Muscle layer of colon (tissue), 2 donors: ENCODE results near the gene INTS4.
"Not testable (repeated sequence)": the region's sequence is repeated elsewhere in the genome, so short reads cannot be mapped to it uniquely, and the experiment has no call there.

Experiments
- H3K27ac ChIP-seq: one replicate; pipeline ENCODE4 v1.7.0; 2013; ENCODE audit warnings: low read depth, mild to moderate bottlenecking, low read length, moderate library complexity
- H3K27me3 ChIP-seq, 2 donors: one replicate each; pipeline ENCODE4 v1.7.0; 2013; ENCODE audit warnings: low read length in 2 of 2, mild to moderate bottlenecking in 2 of 2; ENCODE audit not compliant: insufficient read depth in 2 of 2, control insufficient read depth in 1 of 2
- H3K36me3 ChIP-seq: one replicate; pipeline ENCODE4 v1.7.0; 2013; ENCODE audit warnings: mild to moderate bottlenecking, low read length; ENCODE audit not compliant: insufficient read depth
- H3K4me1 ChIP-seq: one replicate; pipeline ENCODE4 v1.7.0; 2013; ENCODE audit warnings: mild to moderate bottlenecking, low read length; ENCODE audit not compliant: insufficient read depth
- H3K4me3 ChIP-seq, 2 donors: one replicate each; pipeline ENCODE4 v1.7.0; 2013; ENCODE audit warnings: low read length in 2 of 2, low read depth in 1 of 2, mild to moderate bottlenecking in 1 of 2, moderate library complexity in 1 of 2
- H3K9ac ChIP-seq: one replicate; pipeline ENCODE4 v1.7.0; 2013; ENCODE audit warnings: low read length
- H3K9me3 ChIP-seq: one replicate; pipeline ENCODE4 v1.7.0; 2013; ENCODE audit warnings: mild to moderate bottlenecking, low read length
- donor health status: abdominal sarcoma.
- donor health status: Adenocarcinoma of cecum.

The INTS4 gene

DNA sequence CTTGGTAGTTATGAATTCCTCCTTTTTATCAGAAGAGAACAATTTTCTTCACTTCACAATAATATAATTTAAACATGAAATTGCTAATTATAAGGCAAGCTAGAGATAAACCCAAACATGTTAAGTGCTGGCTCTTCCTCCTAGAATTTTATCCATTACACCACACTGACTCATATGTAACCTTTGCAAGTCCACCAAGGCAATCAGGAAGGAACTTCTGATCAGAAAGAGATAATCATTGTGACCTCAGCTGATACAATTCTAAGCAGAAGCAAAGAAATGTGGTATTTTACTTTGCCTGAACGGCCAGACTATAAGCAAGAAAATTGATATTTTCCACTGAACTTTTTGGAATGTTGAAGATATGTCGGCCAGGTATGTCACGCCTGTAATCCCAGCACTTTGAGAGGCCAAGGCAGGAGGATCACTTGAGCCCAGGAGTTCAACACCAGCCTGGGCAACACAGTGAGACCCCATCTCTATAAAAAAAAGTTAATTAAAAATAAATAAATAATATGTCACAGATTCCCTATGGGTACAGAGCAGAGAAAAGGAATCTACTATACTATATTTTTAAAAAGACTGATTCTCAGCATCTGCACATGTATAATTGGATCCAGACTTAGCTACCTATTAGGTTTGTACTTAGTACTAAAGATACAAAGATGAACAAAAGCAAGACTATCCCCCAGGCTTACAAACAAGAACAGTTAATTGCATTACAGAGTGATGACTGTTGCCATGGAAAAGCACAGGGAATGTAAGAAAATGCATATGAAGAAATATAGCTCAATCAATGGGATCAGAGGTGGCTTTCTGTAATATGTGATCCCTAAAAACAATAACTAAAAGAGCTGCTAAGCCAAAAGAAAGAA is 63.9 kb downstream of the INTS4 start:
- not testable (repeated sequence) for H3K9me3 ChIP-seq, H3K27ac ChIP-seq, H3K27me3 ChIP-seq, H3K36me3 ChIP-seq, H3K9ac ChIP-seq, H3K4me3 ChIP-seq, H3K4me1 ChIP-seq

DNA sequence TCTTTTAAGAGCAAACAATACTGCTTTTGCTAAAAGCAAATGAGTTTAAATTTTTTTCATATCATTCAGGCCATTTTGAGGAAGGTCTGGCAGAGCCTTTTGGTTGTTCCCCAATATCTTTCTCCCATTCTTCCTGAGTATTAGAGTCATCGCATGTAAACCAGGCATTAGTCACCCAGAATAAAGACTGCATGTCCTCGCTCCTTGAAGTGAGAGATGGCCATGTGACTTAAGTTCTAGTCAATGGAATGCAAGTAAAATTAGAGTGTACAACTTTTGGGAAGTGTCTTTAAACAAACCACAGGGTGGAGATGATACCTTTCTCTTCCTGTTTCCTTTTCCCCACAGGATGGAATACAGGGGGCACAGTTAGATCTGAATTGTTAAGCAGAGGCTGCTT is 76.8 kb downstream of the INTS4 start:
- not testable (repeated sequence) for H3K9me3 ChIP-seq, H3K36me3 ChIP-seq, H3K27ac ChIP-seq, H3K4me3 ChIP-seq, H3K9ac ChIP-seq, H3K27me3 ChIP-seq
- H3K4me1 ChIP-seq, result peaks cover 13% of the 10 kb centered on the region

DNA sequence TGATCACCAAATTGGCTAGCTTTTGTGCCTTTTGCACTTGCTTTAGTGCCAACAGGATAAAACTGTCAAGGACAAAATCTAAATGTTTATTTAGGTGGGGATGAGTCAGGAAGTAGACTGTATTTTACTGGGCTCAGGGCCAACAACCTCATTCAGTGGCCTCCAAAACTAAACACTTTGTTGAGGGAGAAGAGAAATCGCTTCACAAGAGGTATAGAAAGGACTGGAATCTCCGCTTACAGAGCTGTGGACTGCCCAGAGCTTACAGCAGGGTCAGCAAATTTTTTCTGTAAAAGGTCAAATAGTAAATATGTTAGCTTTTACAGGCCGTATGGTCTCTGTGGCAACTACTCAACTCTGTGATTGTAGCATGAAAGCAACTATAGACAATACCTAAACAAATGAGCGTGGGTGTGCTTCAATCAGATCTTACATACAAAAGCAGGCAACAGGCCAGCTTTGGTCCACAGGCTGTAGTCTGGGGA is 80.1 kb downstream of the INTS4 start:
- not testable (repeated sequence) for H3K27me3 ChIP-seq, H3K36me3 ChIP-seq, H3K9me3 ChIP-seq, H3K9ac ChIP-seq, H3K4me3 ChIP-seq, H3K27ac ChIP-seq
- peaks cover 13% of the 10 kb centered on the region for H3K4me1 ChIP-seq

DNA sequence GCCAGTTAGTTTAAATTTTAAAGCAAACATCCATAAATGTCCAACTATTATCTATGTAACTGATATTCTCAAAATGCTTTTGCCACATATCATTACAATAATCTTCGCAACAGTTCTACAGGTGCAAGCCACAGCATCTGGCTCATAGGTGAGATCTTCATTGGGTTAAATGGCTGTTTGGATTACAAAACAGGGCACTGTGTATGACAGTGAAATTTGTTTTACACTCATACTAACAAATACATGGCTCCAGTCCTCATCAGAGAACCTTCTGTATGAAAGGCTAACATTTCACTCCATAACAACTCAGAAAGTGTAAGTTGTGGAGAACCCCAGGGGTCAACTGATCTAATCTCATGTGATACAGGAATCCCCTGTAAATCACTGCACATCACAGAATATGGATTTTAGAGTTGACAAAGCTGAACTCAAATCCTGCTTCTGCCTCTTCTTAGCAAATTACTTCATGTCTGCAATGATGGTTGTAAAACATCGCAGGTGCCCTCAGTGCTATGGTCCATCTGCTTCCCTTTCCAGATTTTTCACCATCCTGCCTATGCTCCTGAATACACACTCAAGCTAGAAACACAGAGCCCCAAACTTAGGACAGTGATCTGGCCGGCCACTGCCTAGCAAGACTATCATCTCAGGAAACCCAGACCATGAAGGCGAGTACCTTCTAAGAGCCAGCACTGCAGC is 80.7 kb downstream of the INTS4 start:
- not testable (repeated sequence) for H3K9ac ChIP-seq, H3K27ac ChIP-seq, H3K27me3 ChIP-seq, H3K9me3 ChIP-seq, H3K4me3 ChIP-seq, H3K36me3 ChIP-seq
- H3K4me1 ChIP-seq, result peaks cover 13% of the 10 kb centered on the region

DNA sequence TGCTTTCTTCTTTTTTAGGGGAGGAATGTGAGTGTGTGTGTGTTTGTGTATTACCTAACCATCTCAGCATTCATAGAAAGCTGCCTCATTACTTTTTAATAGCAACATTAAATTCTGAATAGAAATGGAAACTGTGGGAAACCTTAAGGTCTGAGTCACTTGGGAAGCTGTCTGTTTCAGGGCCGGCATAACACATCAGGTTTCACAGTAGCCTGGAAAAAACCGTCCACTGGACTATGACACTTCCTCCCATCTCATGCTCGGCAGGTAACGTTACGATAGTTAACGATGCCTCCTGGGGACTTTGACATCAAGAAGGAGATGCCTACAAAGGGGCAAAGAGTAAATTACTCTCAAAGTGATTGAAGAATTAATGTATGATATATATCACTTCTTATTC is 83.6 kb downstream of the INTS4 start:
- H3K9ac ChIP-seq, H3K27ac ChIP-seq, H3K36me3 ChIP-seq, H3K27me3 ChIP-seq, H3K4me3 ChIP-seq, H3K9me3 ChIP-seq: not testable (repeated sequence)
- peaks cover 13% of the 10 kb centered on the region for H3K4me1 ChIP-seq

DNA sequence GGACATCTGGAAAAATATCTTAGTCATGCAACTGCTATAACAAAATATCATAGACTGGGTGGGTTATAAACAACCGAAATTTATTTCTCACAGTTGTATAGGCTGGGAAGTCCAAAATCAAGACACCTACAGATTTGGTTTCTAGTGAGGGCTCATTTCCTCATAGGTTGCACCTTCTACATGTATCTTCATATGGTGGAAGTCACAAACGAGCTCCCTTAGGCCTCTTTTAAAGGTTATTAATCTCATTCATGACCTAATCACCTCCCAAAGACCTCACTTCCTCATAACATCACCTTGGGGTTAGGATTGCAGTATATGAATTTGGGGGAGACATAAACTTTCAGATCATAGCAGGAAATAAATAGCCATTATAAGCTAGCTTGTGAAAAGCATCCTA is 85.2 kb downstream of the INTS4 start:
- peaks cover 7% of the 10 kb centered on the region for H3K36me3 ChIP-seq
- no peak overlapping the region for H3K9ac ChIP-seq
- no peaks in the 10 kb centered on the region for H3K27me3 ChIP-seq
- no peaks in the 10 kb centered on the region for H3K9me3 ChIP-seq
- H3K4me1 ChIP-seq, result peaks cover 6% of the 10 kb centered on the region
- no peak overlapping the region for H3K4me3 ChIP-seq
- H3K27ac ChIP-seq, result no peak overlapping the region

DNA sequence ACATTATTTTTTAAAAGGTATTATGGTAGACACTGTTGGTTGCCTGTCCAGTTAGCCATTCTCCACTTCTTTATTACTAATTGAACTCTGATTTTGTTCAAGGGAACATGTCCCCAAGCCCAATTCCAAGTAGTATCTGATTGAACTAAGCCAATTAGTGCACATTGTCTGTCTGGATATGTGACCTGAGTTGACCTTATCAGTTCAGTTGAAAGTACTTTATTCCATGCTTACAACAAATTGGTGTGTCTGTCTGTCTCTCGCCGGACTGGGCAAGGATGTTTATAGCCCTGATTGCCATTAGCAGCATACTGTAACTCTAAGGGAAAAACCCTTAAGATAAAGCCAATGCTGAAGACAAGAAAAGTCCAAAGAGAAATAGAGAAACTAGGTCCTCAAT is 85.6 kb downstream of the INTS4 start:
- H3K36me3 ChIP-seq, result peaks cover 7% of the 10 kb centered on the region
- H3K9me3 ChIP-seq, result no peaks in the 10 kb centered on the region
- peaks cover 2% of the 10 kb centered on the region for H3K4me1 ChIP-seq
- no peaks in the 10 kb centered on the region for H3K27me3 ChIP-seq
- H3K9ac ChIP-seq, result no peak overlapping the region
- H3K4me3 ChIP-seq, result no peak overlapping the region
- H3K27ac ChIP-seq, result no peak overlapping the region

DNA sequence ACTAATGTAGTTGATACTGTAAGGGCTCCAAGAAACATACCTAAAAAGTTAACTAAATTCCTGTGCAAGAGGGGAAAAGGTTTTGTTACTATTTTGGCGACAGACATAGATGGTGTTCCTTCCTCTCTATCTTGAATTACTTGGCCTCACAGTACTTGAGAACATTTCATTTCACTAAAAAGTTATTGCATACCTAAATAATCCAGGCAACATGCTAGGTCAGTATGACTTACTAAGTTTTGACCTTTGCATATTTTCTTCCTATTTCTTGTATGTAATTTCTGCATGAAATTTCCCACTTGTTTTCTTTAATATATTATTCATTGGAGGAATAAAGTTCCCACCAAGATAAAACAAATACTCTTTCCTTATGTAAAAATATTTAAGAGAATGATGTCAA is 99.5 kb downstream of the INTS4 start:
- H3K27ac ChIP-seq, H3K4me1 ChIP-seq, H3K9me3 ChIP-seq, H3K36me3 ChIP-seq, H3K27me3 ChIP-seq, H3K4me3 ChIP-seq, H3K9ac ChIP-seq: not testable (repeated sequence)

DNA sequence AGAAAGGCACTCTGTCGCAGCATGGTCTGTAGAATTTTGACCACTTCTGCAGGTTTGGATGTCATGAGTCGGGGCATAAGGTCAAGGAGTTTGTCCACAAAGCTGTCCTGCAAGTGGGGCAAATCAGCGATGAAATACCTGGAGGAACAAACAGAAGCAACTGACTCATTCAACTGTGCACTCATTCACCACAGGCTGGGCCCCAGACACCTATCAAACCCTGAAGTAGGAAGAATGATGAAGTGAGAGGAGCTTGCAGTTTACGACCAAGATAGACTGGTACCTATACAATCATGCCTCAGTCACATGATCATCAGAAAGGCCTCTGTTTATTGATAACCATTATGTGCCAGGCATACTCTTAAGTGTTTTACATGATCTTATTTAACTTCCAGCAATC is 102.8 kb downstream of the INTS4 start:
- H3K36me3 ChIP-seq, result peaks cover 14% of the 10 kb centered on the region
- H3K9me3 ChIP-seq, H3K27ac ChIP-seq: not testable (repeated sequence)

DNA sequence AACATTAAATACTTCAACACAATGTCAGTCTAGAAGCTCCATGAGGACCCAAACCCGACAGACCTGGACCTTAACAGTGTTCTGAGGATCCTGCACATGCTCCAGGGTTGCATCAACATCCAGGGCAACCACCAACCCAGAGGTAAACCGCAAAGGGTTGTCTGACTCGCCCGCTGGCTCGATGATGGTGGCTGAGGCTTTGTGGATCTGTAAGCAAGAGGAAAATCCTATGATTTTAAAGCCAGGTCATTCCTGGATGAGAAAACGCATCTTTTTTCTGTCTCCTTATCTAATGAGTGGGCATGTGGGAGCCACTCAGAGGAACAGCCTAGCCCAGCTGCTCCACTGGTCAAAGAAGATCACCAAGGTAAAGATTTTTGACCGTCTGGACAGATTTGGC is 103.2 kb downstream of the INTS4 start:
- not testable (repeated sequence) for H3K9me3 ChIP-seq, H3K9ac ChIP-seq, H3K27me3 ChIP-seq, H3K4me1 ChIP-seq, H3K27ac ChIP-seq, H3K4me3 ChIP-seq
- peaks cover 16% of the 10 kb centered on the region for H3K36me3 ChIP-seq

More for the DNA sequence above, 102.8 kb downstream of the INTS4 start:
- not testable (repeated sequence) for H3K4me1 ChIP-seq, H3K4me3 ChIP-seq, H3K27me3 ChIP-seq, H3K9ac ChIP-seq

DNA sequence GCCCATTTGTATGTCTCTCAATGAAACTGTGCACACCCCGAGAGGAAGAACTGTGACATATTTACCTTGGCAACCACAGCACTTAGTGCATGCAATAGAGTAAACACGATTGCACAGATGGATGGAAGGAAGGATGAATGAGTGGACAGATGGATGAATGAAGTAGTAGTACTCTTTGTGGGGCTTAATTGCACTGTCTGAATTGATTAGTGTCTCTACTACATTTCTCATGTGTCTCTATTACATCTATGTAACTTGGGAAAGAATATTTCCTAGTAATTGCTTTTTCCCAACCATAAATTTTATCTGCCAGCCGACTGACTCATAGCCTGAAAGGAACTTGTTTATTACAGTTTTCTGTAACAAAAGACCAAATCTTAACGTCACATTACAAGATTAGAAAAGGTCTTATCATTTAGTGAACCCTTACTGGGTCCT is 103.8 kb downstream of the INTS4 start:
- not testable (repeated sequence) for H3K27me3 ChIP-seq, H3K4me3 ChIP-seq, H3K27ac ChIP-seq, H3K9me3 ChIP-seq, H3K9ac ChIP-seq, H3K4me1 ChIP-seq
- H3K36me3 ChIP-seq, result peaks cover 22% of the 10 kb centered on the region
